ENCODE results near the gene SSBP1. TPM values are rescaled to one million over a fixed set of nuclear protein-coding genes. Genes with fewer than 3 reads are reported as not detected.
"Not testable (repeated sequence)": the region's sequence is repeated elsewhere in the genome, so short reads cannot be mapped to it uniquely, and the experiment has no call there.

The SSBP1 gene
- total RNA-seq, 2 experiments from 2014 or later = 108 to 116 TPM

DNA sequence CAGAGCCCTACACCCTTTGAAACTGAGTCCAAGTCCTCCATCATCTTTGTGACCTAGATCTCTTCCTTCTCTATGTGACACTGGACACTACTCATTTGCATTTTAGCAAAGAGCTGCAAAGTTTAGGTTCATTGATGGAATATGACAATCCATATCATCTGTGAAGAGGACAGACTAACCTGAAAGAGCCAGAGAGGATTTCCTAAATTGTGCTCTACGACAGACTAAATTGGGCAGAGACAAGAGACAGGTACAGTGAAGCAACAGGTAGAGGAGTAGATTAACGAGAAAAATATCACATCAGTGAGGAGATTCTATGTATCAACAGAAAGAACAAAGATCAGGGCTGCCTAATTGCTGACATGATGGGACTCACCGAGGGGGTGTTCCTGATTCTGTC is 25.6 kb downstream of the SSBP1 start, which contains the start of gene TAS2R3:
Gene TAS2R3 (plus strand): TSS at position 301 of the 400 bp plus-strand sequence. CDS start 62 bp downstream, at position 363.
- H3K4me3 ChIP-seq (ENCODE audit: low read length) = no peak within 1 kb of the TSS
- no peaks in the 10 kb centered on the region for H3K9me3 ChIP-seq (ENCODE audit: control insufficient read depth in 1 of 2, insufficient read depth in 1 of 2, low read length in 2 of 2)
- TF ChIP-seq, protein P1, sequence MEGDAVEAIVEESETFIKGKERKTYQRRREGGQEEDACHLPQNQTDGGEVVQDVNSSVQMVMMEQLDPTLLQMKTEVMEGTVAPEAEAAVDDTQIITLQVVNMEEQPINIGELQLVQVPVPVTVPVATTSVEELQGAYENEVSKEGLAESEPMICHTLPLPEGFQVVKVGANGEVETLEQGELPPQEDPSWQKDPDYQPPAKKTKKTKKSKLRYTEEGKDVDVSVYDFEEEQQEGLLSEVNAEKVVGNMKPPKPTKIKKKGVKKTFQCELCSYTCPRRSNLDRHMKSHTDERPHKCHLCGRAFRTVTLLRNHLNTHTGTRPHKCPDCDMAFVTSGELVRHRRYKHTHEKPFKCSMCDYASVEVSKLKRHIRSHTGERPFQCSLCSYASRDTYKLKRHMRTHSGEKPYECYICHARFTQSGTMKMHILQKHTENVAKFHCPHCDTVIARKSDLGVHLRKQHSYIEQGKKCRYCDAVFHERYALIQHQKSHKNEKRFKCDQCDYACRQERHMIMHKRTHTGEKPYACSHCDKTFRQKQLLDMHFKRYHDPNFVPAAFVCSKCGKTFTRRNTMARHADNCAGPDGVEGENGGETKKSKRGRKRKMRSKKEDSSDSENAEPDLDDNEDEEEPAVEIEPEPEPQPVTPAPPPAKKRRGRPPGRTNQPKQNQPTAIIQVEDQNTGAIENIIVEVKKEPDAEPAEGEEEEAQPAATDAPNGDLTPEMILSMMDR (IDR thresholded peaks at IDR 0.05) = no peak
- Mint-ChIP-seq H3K9me3 (no peaks in the 10 kb centered on the region), H3K4me1 (ENCODE audit: low read depth) (no peaks in the 10 kb centered on the region), H3K27me3 (no peaks in the 10 kb centered on the region), H3K36me3 (ENCODE audit: low read depth) (peaks cover 85% of the 10 kb centered on the region), H3K27ac (no peak within 1 kb of the TSS), H3K4me3 (no peak within 1 kb of the TSS)
- POLR2A ChIA-PET = interaction anchor here (1.1 kb wide), 1 partner anchor 26 kb away, joined by 3 read pairs; the partner anchor contains the start of gene SSBP1
- intact Hi-C loops (cut with DNase I, micrococcal nuclease) = no loop called here
- no peak within 1 kb of the TSS for H3K27ac ChIP-seq (ENCODE audit: low read depth in 1 of 2, low read length in 2 of 2)
- H3K27me3 ChIP-seq (ENCODE audit: control insufficient read depth in 1 of 2, insufficient read depth in 2 of 2, low read length in 2 of 2) = no peaks in the 10 kb centered on the region
- peaks cover 37% of the 10 kb centered on the region for H3K36me3 ChIP-seq (ENCODE audit: insufficient read depth, low read length)
- ATAC-seq (ENCODE audit: poor library complexity) = no peak
- H3K4me1 ChIP-seq (ENCODE audit: insufficient read depth, low read length) = no peaks in the 10 kb centered on the region
- CTCF ChIA-PET = no interaction called here
- DNase-seq = no peak

DNA sequence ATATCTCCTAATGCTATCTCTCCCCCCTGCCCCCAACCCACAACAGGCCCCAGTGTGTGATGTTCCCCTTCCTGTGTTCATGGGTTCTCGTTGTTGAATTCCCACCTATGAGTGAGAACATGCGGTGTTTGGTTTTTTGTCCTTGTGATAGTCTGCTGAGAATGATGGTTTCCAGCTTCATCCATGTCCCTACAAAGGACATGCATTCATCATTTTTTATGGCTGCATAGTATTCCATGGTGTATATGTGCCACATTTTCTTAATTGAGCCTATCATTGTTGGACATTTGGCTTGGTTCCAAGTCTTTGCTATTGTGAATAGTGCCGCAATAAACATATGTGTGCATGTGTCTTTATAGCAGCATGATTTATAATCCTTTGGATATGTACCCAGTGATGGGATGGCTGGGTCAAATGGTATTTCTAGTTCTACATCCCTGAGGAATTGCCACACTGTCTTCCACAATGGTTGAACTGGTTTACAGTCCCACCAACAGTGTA is 32.0 kb downstream of the SSBP1 start:
- H3K9me3 Mint-ChIP-seq; H3K4me1 ChIP-seq (ENCODE audit: insufficient read depth, low read length); intact Hi-C loops (cut with DNase I, micrococcal nuclease); H3K27ac ChIP-seq (ENCODE audit: low read depth in 1 of 2, low read length in 2 of 2); H3K36me3 ChIP-seq (ENCODE audit: insufficient read depth, low read length); ATAC-seq (ENCODE audit: poor library complexity); H3K9me3 ChIP-seq (ENCODE audit: control insufficient read depth in 1 of 2, insufficient read depth in 1 of 2, low read length in 2 of 2); H3K27me3 Mint-ChIP-seq; POLR2A ChIA-PET; H3K27me3 ChIP-seq (ENCODE audit: control insufficient read depth in 1 of 2, insufficient read depth in 2 of 2, low read length in 2 of 2); H3K27ac Mint-ChIP-seq; H3K4me3 Mint-ChIP-seq; H3K4me3 ChIP-seq (ENCODE audit: low read length); DNase-seq; CTCF ChIA-PET; H3K4me1 Mint-ChIP-seq (ENCODE audit: low read depth): not testable (repeated sequence)
- H3K36me3 Mint-ChIP-seq (ENCODE audit: low read depth) = peaks cover 65% of the 10 kb centered on the region

DNA sequence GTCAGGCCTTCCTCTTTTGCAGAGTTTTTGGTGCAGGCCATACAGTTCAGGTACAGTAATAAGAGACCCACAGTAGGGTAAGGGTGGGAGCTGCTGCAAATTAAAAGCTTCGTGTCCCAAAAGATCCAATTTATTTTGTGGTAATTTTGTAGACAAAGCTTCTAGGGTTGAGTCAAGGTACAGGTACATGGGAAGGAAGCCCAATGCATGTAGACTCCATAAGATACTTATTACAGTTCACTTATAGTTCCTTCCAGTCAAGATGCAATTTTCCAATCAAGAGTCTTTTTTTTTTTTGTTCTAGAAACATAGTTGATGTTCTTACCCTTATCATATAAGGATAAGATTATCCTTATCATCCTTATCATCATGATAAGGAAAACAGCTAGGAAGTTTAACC is 38.2 kb downstream of the SSBP1 start, which contains the start of gene TAS2R4:
Gene TAS2R4 (plus strand): TSS at position 301 of the 400 bp plus-strand sequence. CDS start 1,815 bp downstream, outside the sequence.
- peaks cover 78% of the 10 kb centered on the region for H3K36me3 Mint-ChIP-seq (ENCODE audit: low read depth)
- no peak within 1 kb of the TSS for H3K4me3 Mint-ChIP-seq
- H3K27ac Mint-ChIP-seq = no peak within 1 kb of the TSS
- intact Hi-C loops (cut with DNase I, micrococcal nuclease) = no loop called here
- H3K27ac ChIP-seq (ENCODE audit: low read depth in 1 of 2, low read length in 2 of 2) = no peak within 1 kb of the TSS
- H3K4me3 ChIP-seq (ENCODE audit: low read length) = no peak within 1 kb of the TSS
- CTCF ChIA-PET = no interaction called here
- no peaks in the 10 kb centered on the region for H3K27me3 ChIP-seq (ENCODE audit: control insufficient read depth in 1 of 2, insufficient read depth in 2 of 2, low read length in 2 of 2)
- H3K27me3 Mint-ChIP-seq = no peaks in the 10 kb centered on the region
- H3K4me1 ChIP-seq (ENCODE audit: insufficient read depth, low read length) = no peaks in the 10 kb centered on the region
- ATAC-seq (ENCODE audit: poor library complexity) (no peak), DNase-seq (no peak)
- H3K36me3 ChIP-seq (ENCODE audit: insufficient read depth, low read length) = peaks cover 20% of the 10 kb centered on the region
- H3K4me1 Mint-ChIP-seq (ENCODE audit: low read depth) = no peaks in the 10 kb centered on the region
- POLR2A ChIA-PET = no interaction called here
- peaks cover 0 to 4% of the 10 kb centered on the region in 2 experiments for H3K9me3 ChIP-seq (ENCODE audit: control insufficient read depth in 1 of 2, insufficient read depth in 1 of 2, low read length in 2 of 2)
- TF ChIP-seq, protein P1 (IDR thresholded peaks at IDR 0.05) = no peak
- H3K9me3 Mint-ChIP-seq = peaks cover 2% of the 10 kb centered on the region
